GM21529 (cell line): Measurements from ENCODE around the gene ARHGAP24.
A peak's percentile ranks its signal among the peaks of the same experiment; 100 is the strongest.
"Not testable (repeated sequence)": the region's sequence is repeated elsewhere in the genome, so short reads cannot be mapped to it uniquely, and the experiment has no call there.

Source experiments
- ATAC-seq: cut with Tn5 transposase; IDR thresholded peaks from one replicate; pipeline ENCODE4 v1.9.1; 2021; ENCODE audit not compliant: unreplicated experiment

The ARHGAP24 gene

GRCh38 chr4:85939595-85939994, 464.6 kb downstream of the ARHGAP24 start:
- no peak for ATAC-seq

GRCh38 chr4:85940151-85940550, 465.2 kb downstream of the ARHGAP24 start:
- no peak for ATAC-seq

GRCh38 chr4:85942107-85942506, 467.2 kb downstream of the ARHGAP24 start:
- ATAC-seq: no peak

GRCh38 chr4:85946821-85947220, 471.9 kb downstream of the ARHGAP24 start:
- ATAC-seq: no peak

- ATAC-seq: no peak
Observed at GRCh38 chr4:85951099-85951498, 476.1 kb downstream of the ARHGAP24 start.

DNA sequence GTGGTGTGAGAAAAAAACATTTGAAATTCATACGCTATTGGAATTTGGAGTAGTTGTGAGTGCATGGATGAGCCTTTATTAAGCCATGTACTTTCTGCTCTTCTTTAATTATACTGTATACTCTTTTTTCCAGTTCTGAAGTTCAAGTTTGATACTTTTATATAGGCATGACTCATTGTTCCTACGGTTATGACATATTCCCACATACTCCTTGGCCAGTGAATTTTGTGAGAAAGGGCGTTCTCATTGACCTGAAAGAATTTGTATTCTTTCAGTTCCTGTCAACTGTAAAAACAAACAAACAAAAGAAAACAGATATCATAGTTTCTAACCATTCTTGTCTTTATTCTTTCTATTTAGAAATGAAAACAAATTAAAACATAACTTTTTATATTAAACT, 477.6 kb downstream of the ARHGAP24 start:
- no peak for ATAC-seq

DNA sequence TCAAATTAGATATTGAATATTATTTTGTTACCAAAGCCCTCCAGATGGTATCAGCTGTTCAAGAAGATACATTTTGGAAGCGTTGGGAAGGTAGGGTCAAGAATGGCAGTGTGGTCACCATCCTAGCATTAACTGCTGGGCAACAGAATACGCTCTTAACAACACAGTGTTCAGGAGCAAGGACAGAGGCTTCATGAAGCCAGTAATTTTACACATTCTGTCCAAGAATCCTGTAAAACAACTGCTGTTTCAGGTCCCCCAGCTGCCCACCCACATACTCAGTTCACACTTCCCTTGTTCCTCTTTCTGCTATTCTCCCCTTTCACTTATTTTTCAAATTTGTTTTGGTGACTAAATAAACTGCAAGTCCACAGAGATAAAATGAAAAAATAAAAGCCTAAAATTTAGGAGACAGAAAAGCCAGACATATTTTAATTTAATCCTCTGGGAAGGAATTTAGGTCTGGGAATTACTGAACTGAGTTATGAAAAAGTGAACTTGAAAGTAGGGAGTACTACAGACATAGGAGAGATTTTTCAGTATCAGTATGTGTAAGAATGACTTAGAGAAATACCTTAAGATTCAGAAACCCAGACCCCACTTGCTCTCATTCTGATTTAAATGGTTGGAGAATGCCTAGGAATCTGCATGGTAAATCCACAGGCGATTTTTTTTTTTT, 478.2 kb downstream of the ARHGAP24 start:
- no peak for ATAC-seq

- no peak for ATAC-seq
Observed at GRCh38 chr4:85953651-85954018, 478.7 kb downstream of the ARHGAP24 start.

GRCh38 chr4:85955620-85956292, 480.8 kb downstream of the ARHGAP24 start:
- ATAC-seq: no peak

DNA sequence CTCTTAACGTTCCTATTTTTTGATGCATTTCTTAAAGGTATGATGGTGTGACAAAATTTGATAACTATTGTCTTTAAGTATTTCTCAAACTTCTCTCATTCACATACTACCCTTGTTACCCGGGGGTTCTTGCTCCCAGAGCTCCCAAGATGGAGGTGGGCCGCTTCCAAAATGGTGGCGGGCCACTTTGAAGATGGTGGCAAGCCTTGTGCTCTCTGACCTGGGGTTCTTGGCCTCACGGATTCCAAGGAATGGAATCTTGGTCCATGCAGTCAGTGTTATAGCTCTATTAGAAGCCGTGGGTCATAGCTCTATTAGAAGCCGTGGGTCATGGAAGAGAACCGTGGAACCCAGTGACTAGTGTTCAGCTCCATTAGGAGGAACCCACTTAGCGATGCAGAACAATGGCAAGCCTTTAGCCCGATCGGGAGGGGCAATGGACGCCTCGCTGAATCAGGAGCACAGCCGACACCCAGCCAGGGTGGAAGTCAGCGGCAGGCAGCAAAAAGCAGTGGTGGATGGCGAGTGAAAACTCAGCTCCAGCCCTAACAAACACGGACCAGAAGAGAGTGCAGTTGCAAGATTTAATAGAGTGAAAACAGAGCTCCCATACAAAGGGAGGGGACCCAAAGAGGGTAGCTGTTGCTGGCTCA, 481.5 kb downstream of the ARHGAP24 start:
- no peak for ATAC-seq

DNA sequence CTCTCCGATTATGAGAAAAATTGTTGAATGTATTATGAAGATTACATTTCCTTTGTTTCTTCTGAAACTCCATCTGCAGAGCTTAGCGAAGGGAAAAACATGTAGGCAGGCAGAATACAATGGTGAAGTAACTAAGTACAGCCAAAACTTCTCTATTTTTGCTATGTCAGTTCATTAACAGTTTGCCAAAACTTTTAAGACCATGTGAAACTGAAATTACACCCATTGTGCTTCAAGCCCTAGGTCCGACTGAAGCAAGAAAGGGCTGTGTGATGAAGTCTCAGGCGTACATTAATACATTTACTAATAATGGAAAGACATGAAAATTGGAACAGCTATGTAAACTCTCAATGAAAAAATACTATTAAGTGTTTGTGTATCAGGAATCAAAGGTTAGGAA, 486.9 kb downstream of the ARHGAP24 start:
- ATAC-seq: no peak

DNA sequence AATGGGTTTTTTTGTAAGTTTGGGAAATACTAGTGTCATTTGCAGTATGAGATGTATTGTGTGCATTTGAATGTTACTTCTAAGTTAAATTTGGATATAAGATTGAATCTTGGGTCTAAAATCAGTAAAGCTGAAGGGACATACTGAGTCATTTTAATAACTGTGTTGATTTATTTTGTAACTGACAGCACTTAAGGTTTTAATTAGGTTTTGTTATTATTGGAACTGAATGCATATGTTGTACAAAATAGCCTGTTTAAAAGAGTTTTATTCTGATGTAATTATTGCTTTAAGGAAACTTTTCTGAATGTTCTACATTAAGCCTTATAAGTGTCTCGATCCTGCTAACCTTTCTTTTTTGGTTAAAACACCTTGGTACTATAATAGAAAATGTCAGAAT, 488.3 kb downstream of the ARHGAP24 start:
- no peak for ATAC-seq

DNA sequence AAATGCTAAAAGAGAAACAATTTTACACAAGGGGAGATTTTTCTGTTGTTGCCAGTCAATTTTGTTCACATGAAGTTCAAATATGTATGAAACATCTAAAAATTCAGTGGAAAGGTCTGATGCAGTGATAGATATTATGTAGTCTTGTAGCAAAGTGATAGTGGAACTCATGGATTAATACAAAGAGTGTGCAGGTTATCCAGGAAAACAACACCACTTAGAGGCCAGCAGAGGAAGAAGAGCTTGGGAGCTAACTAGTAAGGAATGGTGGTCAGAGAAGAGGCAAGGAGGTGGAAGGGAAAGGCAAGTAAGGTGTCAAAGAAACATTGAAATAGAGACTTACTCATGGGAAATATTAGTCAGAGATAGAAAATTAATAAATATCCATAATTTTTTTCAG, 489.3 kb downstream of the ARHGAP24 start:
- ATAC-seq: no peak

GRCh38 chr4:85965017-85965416, 490.1 kb downstream of the ARHGAP24 start:
- not testable (repeated sequence) for ATAC-seq

GRCh38 chr4:85965529-85965928, 490.6 kb downstream of the ARHGAP24 start:
- ATAC-seq: no peak

GRCh38 chr4:85966373-85966772, 491.4 kb downstream of the ARHGAP24 start:
- ATAC-seq: no peak

DNA sequence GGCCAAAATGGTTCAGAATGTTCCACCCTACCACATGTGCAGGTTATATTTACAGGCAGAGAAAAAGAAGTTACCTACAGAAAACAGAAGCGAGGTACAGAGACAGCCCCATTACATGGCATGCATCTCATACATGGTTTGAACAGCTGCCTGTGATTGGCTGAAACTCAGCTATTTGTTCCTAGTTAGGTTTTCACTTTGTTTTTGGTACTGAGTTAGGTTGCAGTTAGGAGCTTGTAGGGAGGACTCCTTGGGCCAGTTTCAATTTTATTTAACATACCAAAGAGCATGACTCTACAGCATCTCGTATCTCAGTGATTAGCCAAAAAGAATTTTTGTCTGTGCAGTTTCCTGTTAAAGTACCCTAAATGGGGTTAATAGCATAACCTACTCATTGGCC, 492.9 kb downstream of the ARHGAP24 start:
- ATAC-seq: no peak

DNA sequence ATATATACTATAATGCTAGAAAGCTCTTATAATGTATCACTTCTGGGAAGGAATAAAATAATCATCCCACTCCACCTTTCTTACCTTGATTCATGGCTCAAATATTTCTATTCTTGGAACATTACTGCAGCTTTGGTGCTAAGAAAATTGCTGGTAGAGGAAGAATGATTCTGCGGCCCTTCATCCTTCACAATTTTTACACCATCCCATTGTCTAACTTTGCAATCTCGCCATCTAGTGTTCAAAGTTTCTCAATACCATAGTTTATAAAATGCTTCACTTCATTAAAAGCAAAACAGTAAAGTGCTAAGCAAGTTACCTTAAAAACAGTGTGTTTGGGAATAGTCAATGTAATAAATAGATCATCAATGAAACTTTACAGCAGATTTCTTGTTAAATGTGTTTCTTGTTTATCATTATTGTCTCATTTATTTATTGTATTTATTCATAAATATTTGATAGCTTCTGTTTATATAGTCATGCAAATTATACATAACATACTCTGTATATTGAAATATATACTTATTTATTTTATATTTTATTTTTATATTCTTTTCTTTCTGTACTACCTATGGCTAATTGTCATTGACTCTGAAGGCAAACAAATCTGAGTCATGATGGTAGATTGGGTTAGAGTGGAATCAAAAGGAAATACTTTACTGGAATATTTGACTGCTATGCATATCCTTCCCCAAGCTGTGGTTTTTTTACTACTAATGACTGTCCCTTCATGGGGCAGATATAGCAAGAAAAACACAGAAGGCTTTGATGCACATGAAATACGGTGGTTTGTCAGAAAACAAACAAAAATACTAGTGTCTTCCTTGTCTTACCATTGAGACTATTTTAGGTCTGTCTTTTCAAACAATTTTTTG, 494.2 kb downstream of the ARHGAP24 start:
- peak; percentile 72 for ATAC-seq

DNA sequence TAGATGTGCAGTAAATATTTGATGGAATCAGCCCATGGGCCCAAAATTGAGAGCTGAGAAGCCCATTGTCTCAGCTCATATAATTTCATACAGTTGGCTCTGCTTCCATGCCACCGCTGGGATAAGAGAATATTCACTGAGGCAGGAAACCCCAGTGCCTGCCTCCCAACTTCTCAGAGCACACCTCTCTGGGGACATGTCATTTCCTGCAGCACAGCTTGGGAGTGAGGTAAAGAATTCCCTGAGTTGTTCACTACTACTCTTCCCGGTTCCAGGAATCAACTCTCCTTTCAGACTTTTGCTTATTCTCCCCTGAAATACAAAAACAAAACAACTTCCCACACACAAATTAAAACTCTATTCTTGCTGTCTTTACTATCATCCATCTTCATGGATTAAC, 495.6 kb downstream of the ARHGAP24 start:
- no peak for ATAC-seq

DNA sequence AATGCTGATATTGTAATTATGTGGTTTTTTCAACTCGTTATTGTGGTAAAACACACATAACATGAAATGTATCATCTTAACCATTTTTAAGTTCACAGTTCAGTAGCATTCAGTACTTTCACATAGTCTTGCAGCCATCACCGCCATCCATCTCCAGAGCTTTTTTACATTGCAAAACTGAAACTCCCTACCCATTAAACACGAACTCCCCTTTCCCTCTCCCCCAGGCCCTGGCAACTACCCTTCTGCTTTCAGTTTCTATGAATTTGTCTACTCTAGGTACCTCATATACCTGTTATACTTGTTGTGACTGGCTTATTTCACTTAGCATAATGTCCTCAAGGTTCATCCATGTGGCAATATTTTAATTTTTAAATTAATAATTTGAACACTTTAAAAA, 504.3 kb downstream of the ARHGAP24 start:
- ATAC-seq: peak; percentile 93

DNA sequence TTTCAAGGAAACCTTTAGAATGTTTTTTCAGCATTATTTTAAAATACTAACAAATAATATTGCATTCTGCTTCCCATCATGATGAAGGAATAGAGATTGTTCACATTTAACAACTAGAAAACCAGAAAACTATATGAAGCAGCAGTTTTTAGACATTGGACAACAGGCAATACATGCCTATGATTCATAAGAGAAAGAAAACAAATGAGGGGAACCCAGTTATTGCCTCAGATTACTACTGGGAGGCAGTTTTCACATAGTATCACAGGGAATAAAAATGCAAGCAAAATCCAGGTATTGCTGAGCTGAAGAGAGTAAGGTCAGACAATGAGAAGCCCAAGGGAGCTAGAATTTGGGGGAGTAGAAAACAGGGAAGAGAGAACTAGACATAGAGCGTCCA, 511.3 kb downstream of the ARHGAP24 start:
- ATAC-seq: no peak
